WTC11 (cell line): Measurements from ENCODE around the gene OR2V2. TPM values are rescaled to one million over a fixed set of nuclear protein-coding genes. Genes with fewer than 3 reads are reported as not detected.
A peak's percentile ranks its signal among the peaks of the same experiment; 100 is the strongest.

Experiments used
- ATAC-seq: fragments of 200-7000 bp; cut with Tn5 transposase; 2 replicates; pipeline ENCODE4 v1.10.0; 2021; ENCODE audit warnings: mild to moderate bottlenecking, moderate library complexity
- CTCF ChIA-PET: fragments of 300-600 bp; sonication (Branson Sonifier 250); formaldehyde crosslinking; loops from one replicate; lab custom pipeline; 2021; ENCODE audit warnings: antibody characterized with exemption; lab: Charles Lee
- POLR2A ChIA-PET: fragments of 350-600 bp; sonication (Branson Sonifier 250); formaldehyde crosslinking; loops from one replicate; lab custom pipeline; 2021; ENCODE audit warnings: antibody characterized with exemption; lab: Charles Lee
- DNase-seq: peaks from one replicate; pipeline ENCODE4 v3.0.0; 2021; ENCODE audit warnings: low spot score
- H3K27ac Mint-ChIP-seq: 2 replicates; pipeline ENCODE4 v1.8.0; 2021; ENCODE audit warnings: mixed read lengths
- H3K27me3 Mint-ChIP-seq: 2 replicates; pipeline ENCODE4 v1.8.0; 2021; ENCODE audit warnings: low read depth, mild to moderate bottlenecking, moderate library complexity, mixed read lengths
- H3K36me3 Mint-ChIP-seq: 2 replicates; pipeline ENCODE4 v1.8.0; 2021; ENCODE audit warnings: mixed read lengths
- H3K4me1 Mint-ChIP-seq: 2 replicates; pipeline ENCODE4 v1.8.0; 2022; ENCODE audit warnings: mixed read lengths
- H3K4me3 Mint-ChIP-seq: 2 replicates; pipeline ENCODE4 v1.8.0; 2021; ENCODE audit warnings: mild to moderate bottlenecking, moderate library complexity, mixed read lengths
- H3K9me3 Mint-ChIP-seq: 2 replicates; pipeline ENCODE4 v1.8.0; 2021; ENCODE audit warnings: mixed read lengths
- ELF4 ChIP-seq: sonication (generic); formaldehyde crosslinking; IDR thresholded peaks from 2 replicates; pipeline ENCODE4 v1.8.1; 2022; ENCODE audit warnings: low read depth, mild to moderate bottlenecking, moderate library complexity, missing genetic modification reagents
- EMX1 ChIP-seq: fragments of 250-450 bp; sonication (Bioruptor Pico); IDR thresholded peaks from 2 replicates; pipeline ENCODE4 v1.8.0; 2021; ENCODE audit warnings: mild to moderate bottlenecking
- FOXP1 ChIP-seq: sonication (generic); formaldehyde crosslinking; IDR thresholded peaks from 2 replicates; pipeline ENCODE4 v1.8.0; 2022; ENCODE audit warnings: missing genetic modification reagents, mild to moderate bottlenecking, moderate library complexity, borderline replicate concordance
- GTF2I ChIP-seq: fragments of 250-450 bp; sonication (Bioruptor Pico); conservative IDR thresholded peaks from 2 replicates; pipeline ENCODE4 v1.4.0; 2021; ENCODE audit warnings: mild to moderate bottlenecking
- JUN ChIP-seq: sonication (generic); formaldehyde crosslinking; IDR thresholded peaks from 2 replicates; pipeline ENCODE4 v1.8.0; 2023; ENCODE audit warnings: mild to moderate bottlenecking, missing genetic modification reagents
- OVOL2 ChIP-seq: fragments of 250-450 bp; sonication (Bioruptor Pico); IDR thresholded peaks from 2 replicates; pipeline ENCODE4 v1.9.0; 2021; ENCODE audit warnings: mild to moderate bottlenecking, borderline replicate concordance
- SMAD4 ChIP-seq: sonication (generic); formaldehyde crosslinking; IDR thresholded peaks from 2 replicates; pipeline ENCODE4 v1.8.0; 2022; ENCODE audit warnings: mild to moderate bottlenecking, missing genetic modification reagents
- TP53 ChIP-seq: sonication (generic); formaldehyde crosslinking; IDR thresholded peaks from 2 replicates; pipeline ENCODE4 v1.8.1; 2023; ENCODE audit warnings: mild to moderate bottlenecking, missing genetic modification reagents
- ZNF232 ChIP-seq: sonication (generic); formaldehyde crosslinking; IDR thresholded peaks from 2 replicates; pipeline ENCODE4 v1.8.0; 2022; ENCODE audit warnings: mild to moderate bottlenecking, missing genetic modification reagents
- total RNA-seq: library from RNA; stranded (reverse); gene quantifications from 3 replicates; pipeline ENCODE4 v1.2.3, GENCODE V29; 2021
- TF ChIP-seq, protein P1 (sequence below): sonication (generic); formaldehyde crosslinking; IDR thresholded peaks from 2 replicates; pipeline ENCODE4 v1.8.0; 2023; ENCODE audit warnings: missing genetic modification reagents, mild to moderate bottlenecking, borderline replicate concordance
- TF ChIP-seq, protein P2 (sequence below): sonication (generic); formaldehyde crosslinking; IDR thresholded peaks from 2 replicates; pipeline ENCODE4 v1.8.0; 2022; ENCODE audit warnings: mild to moderate bottlenecking, missing genetic modification reagents
- TF ChIP-seq, protein P3 (sequence below): fragments of 250-450 bp; sonication (Bioruptor Pico); IDR thresholded peaks from 2 replicates; pipeline ENCODE4 v1.9.0; 2021; ENCODE audit warnings: moderate library complexity, mild to moderate bottlenecking, inconsistent platforms, borderline replicate concordance
- TF ChIP-seq, protein P4 (sequence below): sonication (generic); formaldehyde crosslinking; IDR thresholded peaks from 2 replicates; pipeline ENCODE4 v1.8.0; 2022; ENCODE audit warnings: mild to moderate bottlenecking, missing genetic modification reagents
- TF ChIP-seq, protein P5 (sequence below): sonication (generic); formaldehyde crosslinking; IDR thresholded peaks from 2 replicates; pipeline ENCODE4 v1.8.1; 2022; ENCODE audit warnings: mild to moderate bottlenecking, moderate library complexity, missing genetic modification reagents
- TF ChIP-seq, protein P6 (sequence below): sonication (generic); formaldehyde crosslinking; IDR thresholded peaks from 2 replicates; pipeline ENCODE4 v1.8.0; 2022; ENCODE audit warnings: mild to moderate bottlenecking, missing genetic modification reagents

OR2V2 gene
- total RNA-seq, 1 experiment from 2014 or later = not detected

DNA sequence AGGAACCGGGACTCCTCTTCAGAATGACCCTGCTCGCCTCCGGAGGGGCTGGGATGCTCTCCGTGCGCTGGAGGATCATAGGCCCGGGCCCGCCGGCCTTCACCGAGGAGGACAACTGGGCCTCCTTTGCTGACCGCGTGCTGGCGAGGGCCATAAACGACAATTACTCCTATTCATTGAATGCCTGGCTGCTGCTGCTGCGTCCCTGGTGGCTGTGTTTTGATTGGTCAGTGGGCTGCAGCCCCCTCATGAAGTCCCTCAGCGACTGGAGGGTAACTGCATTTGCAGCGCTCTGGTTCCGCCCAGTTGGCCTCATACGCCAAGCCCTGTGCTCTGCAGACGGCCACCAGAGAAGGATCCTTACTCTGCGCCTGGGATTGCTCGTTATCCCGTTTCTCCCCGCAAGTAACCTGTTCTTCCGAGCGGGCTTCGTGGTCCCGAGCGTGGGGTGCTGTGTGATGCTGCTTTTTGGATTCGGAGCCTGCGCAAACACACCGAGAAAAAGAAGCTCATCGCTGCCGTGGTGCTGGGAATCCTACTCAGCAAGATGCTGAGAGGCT, 33.0 kb upstream of the OR2V2 start:
- ATAC-seq (peak; percentile 39), DNase-seq (no peak)
- ChIA-PET CTCF (interaction anchor here (0.8 to 1.3 kb wide), 4 partner anchors 10 to 495 kb away, joined by 3 read pairs; no protein-coding TSS in a partner anchor), POLR2A (no interaction called here)
- TF ChIP-seq, protein P1, sequence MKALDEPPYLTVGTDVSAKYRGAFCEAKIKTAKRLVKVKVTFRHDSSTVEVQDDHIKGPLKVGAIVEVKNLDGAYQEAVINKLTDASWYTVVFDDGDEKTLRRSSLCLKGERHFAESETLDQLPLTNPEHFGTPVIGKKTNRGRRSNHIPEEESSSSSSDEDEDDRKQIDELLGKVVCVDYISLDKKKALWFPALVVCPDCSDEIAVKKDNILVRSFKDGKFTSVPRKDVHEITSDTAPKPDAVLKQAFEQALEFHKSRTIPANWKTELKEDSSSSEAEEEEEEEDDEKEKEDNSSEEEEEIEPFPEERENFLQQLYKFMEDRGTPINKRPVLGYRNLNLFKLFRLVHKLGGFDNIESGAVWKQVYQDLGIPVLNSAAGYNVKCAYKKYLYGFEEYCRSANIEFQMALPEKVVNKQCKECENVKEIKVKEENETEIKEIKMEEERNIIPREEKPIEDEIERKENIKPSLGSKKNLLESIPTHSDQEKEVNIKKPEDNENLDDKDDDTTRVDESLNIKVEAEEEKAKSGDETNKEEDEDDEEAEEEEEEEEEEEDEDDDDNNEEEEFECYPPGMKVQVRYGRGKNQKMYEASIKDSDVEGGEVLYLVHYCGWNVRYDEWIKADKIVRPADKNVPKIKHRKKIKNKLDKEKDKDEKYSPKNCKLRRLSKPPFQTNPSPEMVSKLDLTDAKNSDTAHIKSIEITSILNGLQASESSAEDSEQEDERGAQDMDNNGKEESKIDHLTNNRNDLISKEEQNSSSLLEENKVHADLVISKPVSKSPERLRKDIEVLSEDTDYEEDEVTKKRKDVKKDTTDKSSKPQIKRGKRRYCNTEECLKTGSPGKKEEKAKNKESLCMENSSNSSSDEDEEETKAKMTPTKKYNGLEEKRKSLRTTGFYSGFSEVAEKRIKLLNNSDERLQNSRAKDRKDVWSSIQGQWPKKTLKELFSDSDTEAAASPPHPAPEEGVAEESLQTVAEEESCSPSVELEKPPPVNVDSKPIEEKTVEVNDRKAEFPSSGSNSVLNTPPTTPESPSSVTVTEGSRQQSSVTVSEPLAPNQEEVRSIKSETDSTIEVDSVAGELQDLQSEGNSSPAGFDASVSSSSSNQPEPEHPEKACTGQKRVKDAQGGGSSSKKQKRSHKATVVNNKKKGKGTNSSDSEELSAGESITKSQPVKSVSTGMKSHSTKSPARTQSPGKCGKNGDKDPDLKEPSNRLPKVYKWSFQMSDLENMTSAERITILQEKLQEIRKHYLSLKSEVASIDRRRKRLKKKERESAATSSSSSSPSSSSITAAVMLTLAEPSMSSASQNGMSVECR = no peak
- TF ChIP-seq EMX1 (CRISPR knock-in tag) = no peak
- TF ChIP-seq ZNF232 (CRISPR knock-in tag) = no peak
- TF ChIP-seq, protein P2, sequence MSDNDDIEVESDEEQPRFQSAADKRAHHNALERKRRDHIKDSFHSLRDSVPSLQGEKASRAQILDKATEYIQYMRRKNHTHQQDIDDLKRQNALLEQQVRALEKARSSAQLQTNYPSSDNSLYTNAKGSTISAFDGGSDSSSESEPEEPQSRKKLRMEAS (CRISPR knock-in tag) = peak; percentile 14; the same call in 1 of the 2 replicates
- TF ChIP-seq OVOL2 (CRISPR knock-in tag) = no peak
- peaks cover 8% of the 10 kb centered on the region for H3K36me3 Mint-ChIP-seq
- peaks cover 69% of the 10 kb centered on the region for H3K27me3 Mint-ChIP-seq
- H3K4me1 Mint-ChIP-seq = peaks cover 33% of the 10 kb centered on the region
- H3K9me3 Mint-ChIP-seq = peaks cover 11% of the 10 kb centered on the region
- peak overlapping the region; percentile 73 for H3K4me3 Mint-ChIP-seq
- H3K27ac Mint-ChIP-seq = no peak overlapping the region

DNA sequence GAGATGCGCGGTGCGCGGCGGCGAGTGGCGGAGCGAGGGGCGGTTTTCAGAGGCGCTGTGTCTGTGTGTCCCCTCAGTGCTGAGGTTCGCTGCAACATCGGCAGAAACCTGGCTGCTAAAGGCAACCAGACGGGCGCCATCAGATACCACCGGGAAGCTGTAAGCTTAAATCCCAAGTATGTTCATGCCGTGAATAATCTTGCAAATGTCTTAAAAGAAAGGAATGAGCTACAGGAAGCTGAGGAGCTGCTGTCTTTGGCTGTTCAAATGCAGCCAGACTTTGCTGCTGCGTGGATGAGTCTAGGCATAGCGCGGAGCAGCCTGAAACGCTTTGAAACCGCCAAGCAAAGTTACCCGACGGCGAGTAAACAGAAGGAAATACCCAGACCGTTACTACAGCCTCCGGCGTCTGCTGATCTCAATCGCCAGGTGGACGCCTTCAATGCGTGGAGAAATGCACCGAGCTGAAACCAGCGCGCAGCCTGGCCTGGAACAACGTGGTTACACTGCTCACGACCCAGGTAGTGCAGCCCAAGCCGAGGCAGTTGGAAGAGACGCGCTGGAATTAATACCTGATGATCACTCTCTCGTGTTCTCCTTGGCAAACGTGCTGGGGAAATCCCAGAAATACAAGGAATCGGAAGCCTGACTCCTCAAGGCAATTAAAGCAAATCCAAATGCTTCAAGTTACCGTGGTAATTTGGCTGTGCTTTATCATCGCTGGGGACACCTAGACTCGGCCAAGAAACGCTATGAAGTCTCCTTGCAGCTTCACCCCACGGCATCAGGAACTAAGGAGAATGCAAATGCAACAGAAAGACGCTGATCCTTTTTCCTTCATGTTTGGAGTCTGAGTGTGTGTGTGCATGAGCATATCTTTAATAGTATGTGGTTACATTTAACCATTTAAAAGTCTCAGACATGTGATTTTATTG, 32.3 kb upstream of the OR2V2 start:
- peaks cover 11% of the 10 kb centered on the region for H3K9me3 Mint-ChIP-seq
- peaks cover 8% of the 10 kb centered on the region for H3K36me3 Mint-ChIP-seq
- TF ChIP-seq TP53 (CRISPR knock-in tag) (no peak), FOXP1 (CRISPR knock-in tag) (peak; percentile 43; the same call in 1 of the 2 replicates), EMX1 (CRISPR knock-in tag) (no peak)
- TF ChIP-seq, protein P1 = no peak
- no peak overlapping the region for H3K27ac Mint-ChIP-seq
- ChIA-PET POLR2A (interaction anchor here (0.5 kb wide), 1 partner anchor 255 kb away, joined by 3 read pairs; no protein-coding TSS in a partner anchor), CTCF (interaction anchor here (0.8 to 1.3 kb wide), 4 partner anchors 11 to 496 kb away, joined by 3 read pairs; no protein-coding TSS in a partner anchor)
- ATAC-seq (peak; percentile 61), DNase-seq (peak; percentile 51)
- H3K4me1 Mint-ChIP-seq = peaks cover 26% of the 10 kb centered on the region
- peaks cover 69% of the 10 kb centered on the region for H3K27me3 Mint-ChIP-seq
- H3K4me3 Mint-ChIP-seq = peak overlapping the region; percentile 73

DNA sequence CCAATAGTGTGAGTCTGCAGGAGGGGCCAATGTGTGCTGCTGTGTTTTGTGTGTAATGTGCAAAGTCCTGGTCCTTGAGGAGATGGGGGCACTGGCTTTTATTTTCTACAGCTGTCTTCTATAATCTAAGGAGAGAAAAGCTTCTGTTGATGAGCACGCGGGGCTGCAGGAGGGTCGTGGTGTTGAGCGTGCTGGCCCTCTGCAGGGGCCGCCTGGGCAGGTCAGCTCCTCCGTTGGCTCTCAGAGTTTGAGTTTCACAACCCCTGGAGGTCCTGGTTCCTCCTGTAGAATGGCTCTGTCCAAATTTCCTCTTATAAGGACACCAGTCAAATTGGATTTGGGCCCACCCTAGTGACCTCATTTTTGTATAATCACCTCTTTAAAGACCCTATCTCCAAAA, 29.0 kb upstream of the OR2V2 start:
- Mint-ChIP-seq H3K4me3 (no peak overlapping the region), H3K27ac (no peak overlapping the region), H3K27me3 (peaks cover 54% of the 10 kb centered on the region), H3K36me3 (peaks cover 8% of the 10 kb centered on the region), H3K9me3 (peaks cover 11% of the 10 kb centered on the region), H3K4me1 (peaks cover 24% of the 10 kb centered on the region)
- DNase-seq = no peak
- no peak for ATAC-seq
- POLR2A ChIA-PET = no interaction called here
- CTCF ChIA-PET = interaction anchor here (0.5 kb wide), 1 partner anchor 52 kb away, joined by 4 read pairs; no protein-coding TSS in a partner anchor
- TF ChIP-seq ELF4 (CRISPR knock-in tag) (no peak), SMAD4 (no peak), JUN (no peak), GTF2I (no peak)
- TF ChIP-seq, protein P3, sequence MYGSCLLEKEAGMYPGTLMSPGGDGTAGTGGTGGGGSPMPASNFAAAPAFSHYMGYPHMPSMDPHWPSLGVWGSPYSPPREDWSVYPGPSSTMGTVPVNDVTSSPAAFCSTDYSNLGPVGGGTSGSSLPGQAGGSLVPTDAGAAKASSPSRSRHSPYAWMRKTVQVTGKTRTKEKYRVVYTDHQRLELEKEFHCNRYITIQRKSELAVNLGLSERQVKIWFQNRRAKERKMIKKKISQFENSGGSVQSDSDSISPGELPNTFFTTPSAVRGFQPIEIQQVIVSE (CRISPR knock-in tag) = no peak
- TF ChIP-seq, protein P4, sequence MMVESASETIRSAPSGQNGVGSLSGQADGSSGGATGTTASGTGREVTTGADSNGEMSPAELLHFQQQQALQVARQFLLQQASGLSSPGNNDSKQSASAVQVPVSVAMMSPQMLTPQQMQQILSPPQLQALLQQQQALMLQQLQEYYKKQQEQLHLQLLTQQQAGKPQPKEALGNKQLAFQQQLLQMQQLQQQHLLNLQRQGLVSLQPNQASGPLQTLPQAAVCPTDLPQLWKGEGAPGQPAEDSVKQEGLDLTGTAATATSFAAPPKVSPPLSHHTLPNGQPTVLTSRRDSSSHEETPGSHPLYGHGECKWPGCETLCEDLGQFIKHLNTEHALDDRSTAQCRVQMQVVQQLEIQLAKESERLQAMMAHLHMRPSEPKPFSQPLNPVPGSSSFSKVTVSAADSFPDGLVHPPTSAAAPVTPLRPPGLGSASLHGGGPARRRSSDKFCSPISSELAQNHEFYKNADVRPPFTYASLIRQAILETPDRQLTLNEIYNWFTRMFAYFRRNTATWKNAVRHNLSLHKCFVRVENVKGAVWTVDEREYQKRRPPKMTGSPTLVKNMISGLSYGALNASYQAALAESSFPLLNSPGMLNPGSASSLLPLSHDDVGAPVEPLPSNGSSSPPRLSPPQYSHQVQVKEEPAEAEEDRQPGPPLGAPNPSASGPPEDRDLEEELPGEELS (CRISPR knock-in tag) = no peak
- TF ChIP-seq, protein P5, sequence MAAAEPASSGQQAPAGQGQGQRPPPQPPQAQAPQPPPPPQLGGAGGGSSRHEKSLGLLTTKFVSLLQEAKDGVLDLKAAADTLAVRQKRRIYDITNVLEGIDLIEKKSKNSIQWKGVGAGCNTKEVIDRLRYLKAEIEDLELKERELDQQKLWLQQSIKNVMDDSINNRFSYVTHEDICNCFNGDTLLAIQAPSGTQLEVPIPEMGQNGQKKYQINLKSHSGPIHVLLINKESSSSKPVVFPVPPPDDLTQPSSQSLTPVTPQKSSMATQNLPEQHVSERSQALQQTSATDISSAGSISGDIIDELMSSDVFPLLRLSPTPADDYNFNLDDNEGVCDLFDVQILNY (CRISPR knock-in tag) = no peak
- TF ChIP-seq, protein P6, sequence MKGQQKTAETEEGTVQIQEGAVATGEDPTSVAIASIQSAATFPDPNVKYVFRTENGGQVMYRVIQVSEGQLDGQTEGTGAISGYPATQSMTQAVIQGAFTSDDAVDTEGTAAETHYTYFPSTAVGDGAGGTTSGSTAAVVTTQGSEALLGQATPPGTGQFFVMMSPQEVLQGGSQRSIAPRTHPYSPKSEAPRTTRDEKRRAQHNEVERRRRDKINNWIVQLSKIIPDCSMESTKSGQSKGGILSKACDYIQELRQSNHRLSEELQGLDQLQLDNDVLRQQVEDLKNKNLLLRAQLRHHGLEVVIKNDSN (CRISPR knock-in tag) = no peak
